Frontal cortex (tissue), 4 donors: ENCODE results near the gene TTLL5. TPM values are rescaled to one million over a fixed set of nuclear protein-coding genes. Genes with fewer than 3 reads are reported as not detected.

Experiments
- DNase-seq, 2 donors: peaks; one replicate each; pipeline ENCODE4 v3.0.0; 2012; ENCODE audit warnings: low spot score in 2 of 2
- FAIRE-seq: peaks from 2 replicates; lab custom pipeline; 2012; peaks lifted over from hg19 to GRCh38; lab: Jason Lieb, UNC
- total RNA-seq: library from RNA; depleted of rRNA; stranded (reverse); fragments of >200 nt; gene quantifications from one replicate; pipeline ENCODE4 v1.2.3, GENCODE V29; 2014
- donor health status: control.
- donor health status: control.
- donor health status: control.

TTLL5 gene
- total RNA-seq, 1 donor from 2014 or later, result 35.1 TPM

DNA sequence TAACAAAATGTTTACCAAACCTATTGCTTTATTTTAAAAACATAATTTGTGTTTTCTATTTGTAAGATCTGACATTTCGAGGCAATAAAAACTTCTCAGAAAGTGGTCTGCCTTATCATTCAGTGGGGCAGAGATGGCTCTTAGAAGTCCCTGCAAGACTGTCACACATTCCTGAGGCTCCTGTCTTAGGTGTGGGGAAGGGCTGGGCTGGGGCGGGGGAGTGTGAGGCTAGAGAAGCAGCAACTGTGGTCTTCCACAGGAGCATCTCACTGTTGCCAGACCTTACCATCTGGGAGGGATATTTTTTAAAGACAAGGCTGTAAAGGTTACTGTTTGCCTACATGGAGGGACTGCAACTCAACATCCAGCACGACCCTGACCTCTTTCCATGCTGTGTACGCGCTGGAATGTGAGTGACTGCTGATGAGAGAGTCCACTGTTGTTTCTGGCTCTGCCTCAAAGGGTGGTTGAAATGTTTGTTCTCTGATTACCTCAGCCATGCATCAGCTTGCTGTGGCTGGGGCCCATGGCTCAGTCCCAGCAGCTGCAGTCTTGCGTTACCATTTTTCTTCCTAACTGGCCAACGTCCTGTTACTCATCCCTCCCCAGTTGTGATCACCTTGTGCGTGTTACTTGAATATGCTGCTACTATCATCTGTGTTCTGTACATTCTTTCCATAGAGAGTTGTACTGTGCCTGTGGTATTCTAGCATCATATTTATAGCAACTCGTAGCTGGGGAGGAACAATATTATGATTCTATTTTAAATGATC, 12.8 kb upstream of the TTLL5 start:
- FAIRE-seq, result no peak
- DNase-seq, result peak in 1 of 2 donors; percentile 27

DNA sequence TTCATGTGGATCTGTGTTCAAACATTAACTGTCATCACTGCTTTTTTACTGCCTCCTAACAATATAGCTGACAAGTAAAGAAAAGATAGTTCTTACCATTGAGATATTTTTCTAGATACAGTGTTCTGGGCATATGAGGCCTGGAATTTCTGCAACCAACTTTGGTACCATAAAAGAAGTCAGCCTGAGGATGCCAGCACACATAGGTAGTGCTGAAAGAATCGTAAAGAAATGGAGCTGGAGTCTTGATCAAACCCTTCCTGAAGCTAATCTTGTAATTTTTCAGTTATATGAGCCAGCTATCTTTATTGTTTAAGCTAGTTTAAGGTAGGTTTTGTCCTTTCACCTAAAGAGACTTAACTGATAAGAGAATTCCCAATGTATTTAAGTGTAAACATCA, 11.7 kb upstream of the TTLL5 start:
- FAIRE-seq, result no peak
- DNase-seq, result no peak

GRCh38 chr14:75649773-75650172, 11.3 kb upstream of the TTLL5 start:
- no peak for DNase-seq
- FAIRE-seq, result no peak

DNA sequence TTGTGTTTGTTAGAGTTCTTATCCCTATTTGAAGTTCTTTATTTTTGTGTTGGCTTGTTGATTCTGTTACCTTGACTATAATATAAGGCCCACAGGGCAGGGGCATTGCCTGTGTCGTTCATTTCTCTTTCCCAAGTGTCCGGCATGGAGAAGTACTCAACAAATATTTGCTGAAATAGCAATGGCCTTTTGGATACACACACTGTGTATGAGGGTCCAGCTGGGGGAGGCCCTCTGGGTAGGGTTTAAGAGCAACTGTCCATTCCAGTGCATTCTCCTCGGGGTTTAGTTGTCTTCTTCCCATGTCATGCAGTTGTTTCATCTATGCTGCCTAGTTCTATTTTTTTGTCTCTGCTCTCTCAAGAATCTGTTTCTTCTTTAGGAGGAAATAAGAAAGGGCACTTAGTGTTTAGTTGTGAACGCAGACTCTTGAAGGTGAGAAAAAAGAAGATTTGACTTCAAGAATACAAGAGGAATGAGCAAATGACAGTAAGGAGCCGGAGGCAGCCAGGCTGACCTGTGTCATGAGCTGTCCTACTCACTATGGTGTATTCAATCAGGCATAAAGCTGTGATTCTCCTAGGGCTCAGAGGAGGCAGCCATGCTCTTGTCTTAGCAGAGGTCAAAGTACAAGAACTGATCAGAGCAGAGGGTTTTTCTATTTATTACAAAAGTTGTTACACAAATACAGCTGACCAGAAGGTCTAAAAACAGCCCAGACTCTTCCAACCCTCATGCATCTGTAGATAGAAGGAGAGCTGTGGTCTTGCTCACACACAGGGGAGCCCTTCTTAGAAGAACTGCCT, 10.6 kb upstream of the TTLL5 start:
- no peak for DNase-seq
- no peak for FAIRE-seq

- no peak for DNase-seq
These were observed 7.5 kb upstream of the TTLL5 start for GRCh38 chr14:75653563-75653962.

DNA sequence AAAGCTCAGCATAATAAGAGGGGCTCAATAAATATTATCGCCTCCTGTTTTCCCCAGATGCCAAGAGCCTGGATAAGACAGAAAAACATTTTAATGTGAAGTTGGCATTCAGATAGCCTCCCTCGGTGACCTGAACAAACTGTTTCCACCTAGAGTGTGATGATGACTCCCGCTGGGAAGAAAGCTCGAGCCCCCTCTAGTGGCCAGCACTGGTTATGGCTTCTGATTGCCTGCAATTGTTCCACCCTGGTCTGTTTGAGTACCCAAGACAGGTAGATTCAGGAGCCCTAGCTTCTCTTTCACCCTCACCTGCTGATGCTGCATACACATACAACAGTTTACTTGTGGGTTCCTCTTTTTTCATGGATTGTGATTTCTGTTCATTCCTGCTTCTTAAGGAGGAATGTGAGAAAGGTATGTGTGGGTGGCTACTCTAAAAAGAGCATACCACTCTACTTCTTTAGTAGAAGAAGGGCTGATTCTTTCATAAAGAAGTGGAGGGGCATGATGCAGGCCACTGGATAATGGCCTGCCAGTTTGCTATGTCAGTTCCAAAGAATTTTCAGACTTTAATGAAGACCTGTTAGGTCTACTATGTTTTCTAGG, 6.8 kb upstream of the TTLL5 start:
- FAIRE-seq, result no peak
- DNase-seq, result peak; percentile 35 to 72

More at GRCh38 chr14:75653563-75653962, 7.5 kb upstream of the TTLL5 start:
- no peak for FAIRE-seq

- DNase-seq, result no peak
- FAIRE-seq, result no peak
These were observed 5.8 kb upstream of the TTLL5 start for GRCh38 chr14:75655235-75655634.

DNA sequence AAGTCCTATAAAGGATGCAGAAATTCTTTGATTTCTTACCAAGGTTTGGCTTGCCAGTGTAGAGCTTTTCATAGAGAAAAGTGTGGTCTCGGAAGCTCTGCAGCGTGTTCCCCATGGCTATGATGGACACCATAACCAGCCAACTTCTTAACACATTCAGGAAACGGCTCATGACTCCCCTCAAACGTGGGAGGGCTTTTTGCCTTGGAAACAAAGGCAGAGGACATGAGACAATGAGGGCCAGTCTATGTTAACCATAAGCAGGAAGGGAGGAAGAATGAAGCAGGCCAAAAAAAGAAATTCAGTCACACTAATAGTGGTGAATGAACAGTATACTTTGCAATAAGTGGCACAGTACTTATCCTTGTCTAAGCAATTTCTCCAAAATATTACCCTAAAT, 3.7 kb upstream of the TTLL5 start:
- DNase-seq (no peak), FAIRE-seq (no peak)

DNA sequence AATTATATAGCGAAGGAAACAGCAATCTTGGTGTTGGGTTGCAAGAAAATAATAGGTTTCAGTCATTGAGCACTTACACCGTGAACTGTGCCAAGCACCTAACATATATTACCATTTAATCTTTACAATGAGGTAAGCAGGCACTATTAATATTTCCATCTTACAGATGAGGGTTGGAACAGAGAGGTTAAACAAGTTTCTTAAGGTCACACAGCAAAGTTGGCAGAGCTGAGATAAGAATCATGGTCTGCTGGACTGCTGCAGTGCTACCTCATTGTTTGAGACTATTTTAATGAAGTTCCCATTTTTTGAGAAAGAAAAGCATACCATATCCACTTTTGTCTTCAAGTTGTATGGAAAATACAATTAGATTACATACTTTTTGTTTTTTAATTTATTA, 2.1 kb upstream of the TTLL5 start:
- FAIRE-seq (no peak), DNase-seq (no peak)

GRCh38 chr14:75660238-75660629, 812 bp upstream of the TTLL5 start:
- FAIRE-seq (no peak), DNase-seq (no peak)

GRCh38 chr14:75661499-75661814, 411 bp downstream of the TTLL5 start:
- FAIRE-seq (no peak), DNase-seq (no peak)

GRCh38 chr14:75662966-75663365, 1.9 kb downstream of the TTLL5 start:
- FAIRE-seq (no peak), DNase-seq (no peak)

- DNase-seq, result no peak
- no peak for FAIRE-seq
These were observed 6.2 kb downstream of the TTLL5 start for GRCh38 chr14:75667099-75667765.

DNA sequence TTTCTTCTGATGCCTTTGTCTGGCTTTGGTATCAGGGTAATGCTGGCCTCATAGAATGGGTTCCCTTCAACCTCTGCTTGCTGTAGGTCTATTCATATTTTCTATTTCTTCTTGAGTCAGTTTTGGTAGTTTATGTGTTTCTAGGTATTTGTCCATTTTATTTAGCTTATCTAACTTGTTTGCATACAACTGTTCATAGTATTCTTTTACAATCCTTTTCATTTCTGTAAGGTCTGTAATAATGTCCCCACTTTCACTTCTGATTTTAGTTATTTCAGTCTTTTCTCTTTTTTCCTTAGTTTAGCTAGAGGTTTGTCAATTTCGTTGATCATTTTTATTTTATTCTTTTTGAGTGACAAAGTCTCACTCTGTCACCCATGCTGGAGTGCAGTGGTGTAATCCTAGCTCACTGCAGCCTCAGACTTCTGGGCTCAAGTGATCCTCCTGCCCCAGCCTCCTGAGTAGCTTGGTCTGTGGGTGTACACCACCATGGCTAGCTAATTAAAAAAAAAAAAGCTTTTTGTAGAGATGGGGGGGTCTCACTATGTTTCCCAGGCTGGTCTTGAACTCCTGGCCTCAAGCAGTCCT, 11.7 kb downstream of the TTLL5 start:
- FAIRE-seq (no peak), DNase-seq (no peak)

- DNase-seq, result no peak
- FAIRE-seq, result no peak
These were observed 12.4 kb downstream of the TTLL5 start for GRCh38 chr14:75673345-75674035.

DNA sequence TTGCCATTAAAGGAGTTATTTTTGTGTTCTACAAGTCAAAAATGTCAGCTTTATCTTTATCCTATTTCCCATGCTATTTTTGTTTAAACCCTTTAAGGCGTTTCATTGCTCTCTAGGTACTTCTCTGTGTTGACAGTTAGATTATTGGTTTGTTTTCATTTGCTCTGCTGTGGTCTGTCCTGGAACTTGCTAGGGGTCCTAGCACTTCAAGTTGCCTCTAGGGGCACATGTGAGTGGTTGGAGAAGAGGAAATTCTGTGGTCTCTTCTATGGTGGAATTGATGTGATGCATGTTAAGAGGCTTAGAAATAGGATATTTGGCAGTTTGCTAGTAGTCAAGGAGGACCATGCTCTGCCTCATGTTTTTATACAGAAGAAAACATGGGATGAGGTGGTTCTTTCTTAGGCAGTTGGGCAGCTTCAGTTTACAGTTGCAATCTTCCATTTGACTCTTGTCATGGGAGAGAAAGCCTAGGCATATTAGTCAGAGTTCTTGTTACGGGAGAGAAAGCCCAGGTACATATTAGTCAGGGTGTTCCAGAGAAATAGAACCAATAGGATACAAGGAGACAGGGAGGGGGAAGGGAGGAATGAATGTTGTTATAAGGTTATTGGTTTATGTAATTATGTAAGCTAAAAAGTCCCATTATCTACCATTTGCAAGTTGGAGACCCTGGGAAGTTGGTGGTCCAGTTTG, 14.4 kb downstream of the TTLL5 start:
- FAIRE-seq, result no peak
- DNase-seq, result no peak

GRCh38 chr14:75685910-75686309, 24.9 kb downstream of the TTLL5 start:
- FAIRE-seq (no peak), DNase-seq (no peak)

GRCh38 chr14:75689012-75689411, 28.0 kb downstream of the TTLL5 start:
- no peak for FAIRE-seq
- DNase-seq, result no peak

GRCh38 chr14:75690010-75690409, 29.0 kb downstream of the TTLL5 start:
- no peak for DNase-seq
- FAIRE-seq, result no peak
